GM21529 (cell line): Measurements from ENCODE around the gene SNX15.

Experiments
- ATAC-seq: cut with Tn5 transposase; IDR thresholded peaks from one replicate; pipeline ENCODE4 v1.9.1; 2021; ENCODE audit not compliant: unreplicated experiment

Gene SNX15

DNA sequence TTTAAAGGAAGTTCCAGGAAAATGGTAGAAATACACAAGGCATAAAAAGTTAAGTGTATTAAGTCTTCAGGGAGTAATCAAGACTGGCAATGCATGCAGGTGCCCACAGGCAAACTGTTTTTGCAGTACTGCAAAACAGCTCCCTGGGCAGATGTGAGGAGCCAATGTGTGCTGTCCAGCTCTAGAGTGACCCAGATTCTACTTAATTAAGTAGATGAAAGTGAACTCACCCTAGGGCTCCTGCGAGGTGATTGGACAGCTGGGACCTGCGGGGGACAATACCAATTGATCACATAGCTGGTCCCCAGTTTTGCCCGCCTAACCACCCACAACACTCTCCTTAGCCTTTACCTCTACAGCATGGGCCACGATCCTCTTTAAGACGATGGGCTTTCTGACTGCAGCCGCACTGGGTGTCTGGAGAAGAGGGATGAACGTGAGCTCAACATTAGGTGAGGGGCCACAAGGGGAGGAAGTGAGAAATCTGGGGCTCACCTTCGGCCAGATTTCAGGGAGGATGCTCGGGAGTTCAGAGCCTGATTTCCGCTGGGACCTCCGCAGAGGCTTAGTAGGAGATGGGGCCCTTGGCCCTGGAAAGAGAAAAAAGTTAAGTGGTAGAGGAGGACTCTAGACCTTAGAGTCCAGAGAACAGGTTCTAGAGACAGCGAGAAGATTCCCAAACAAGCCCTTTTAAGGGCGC, 56.0 kb downstream of the SNX15 start:
- peak; percentile 10 for ATAC-seq

DNA sequence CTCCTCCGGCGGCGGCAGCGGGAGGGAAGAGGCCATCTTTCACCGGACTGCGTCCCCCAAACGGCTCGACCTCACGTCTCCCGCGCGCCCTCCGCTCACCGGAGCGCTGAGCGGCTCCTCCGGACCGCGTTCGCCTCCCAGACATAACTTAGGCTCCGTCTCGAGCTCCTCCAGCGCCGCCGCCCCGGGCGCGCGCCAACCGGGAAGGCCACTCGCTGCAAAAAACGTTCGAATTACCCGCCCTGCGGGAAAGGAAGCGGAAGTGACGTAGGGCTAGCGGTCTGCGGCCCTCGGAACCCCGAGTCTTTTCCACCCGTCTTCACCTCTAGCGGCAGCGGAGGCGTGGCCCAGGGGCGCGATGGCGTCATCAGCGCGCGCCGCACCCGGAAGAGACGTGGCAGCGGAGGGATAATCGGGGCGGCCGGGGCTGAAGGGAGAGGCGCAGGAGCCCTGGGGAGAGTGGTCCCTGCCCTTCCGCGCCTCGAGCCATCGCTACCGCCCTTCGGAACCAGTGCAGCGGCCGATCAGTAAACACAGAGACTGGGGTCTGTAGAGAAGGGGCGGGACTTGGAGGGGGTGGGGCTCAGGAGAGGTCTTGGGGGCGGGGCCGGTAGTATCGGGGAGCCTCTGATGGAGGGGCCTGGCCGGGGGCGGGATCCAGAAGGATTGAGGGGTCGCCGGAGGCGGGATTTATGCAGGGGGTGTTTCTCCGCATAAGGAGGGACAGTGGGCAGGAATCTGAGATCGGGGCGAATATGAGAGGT, 56.8 kb downstream of the SNX15 start, which contains the start of the genes CDCA5 and ZFPL1:
Gene CDCA5 (minus strand): TSS at position 207 of the 764 bp plus-strand sequence. CDS start 62 bp downstream, at position 145.
Gene ZFPL1 (plus strand): TSS at position 389 of the 764 bp plus-strand sequence. CDS start 477 bp downstream, outside the sequence.
- ATAC-seq: peak; percentile 72

DNA sequence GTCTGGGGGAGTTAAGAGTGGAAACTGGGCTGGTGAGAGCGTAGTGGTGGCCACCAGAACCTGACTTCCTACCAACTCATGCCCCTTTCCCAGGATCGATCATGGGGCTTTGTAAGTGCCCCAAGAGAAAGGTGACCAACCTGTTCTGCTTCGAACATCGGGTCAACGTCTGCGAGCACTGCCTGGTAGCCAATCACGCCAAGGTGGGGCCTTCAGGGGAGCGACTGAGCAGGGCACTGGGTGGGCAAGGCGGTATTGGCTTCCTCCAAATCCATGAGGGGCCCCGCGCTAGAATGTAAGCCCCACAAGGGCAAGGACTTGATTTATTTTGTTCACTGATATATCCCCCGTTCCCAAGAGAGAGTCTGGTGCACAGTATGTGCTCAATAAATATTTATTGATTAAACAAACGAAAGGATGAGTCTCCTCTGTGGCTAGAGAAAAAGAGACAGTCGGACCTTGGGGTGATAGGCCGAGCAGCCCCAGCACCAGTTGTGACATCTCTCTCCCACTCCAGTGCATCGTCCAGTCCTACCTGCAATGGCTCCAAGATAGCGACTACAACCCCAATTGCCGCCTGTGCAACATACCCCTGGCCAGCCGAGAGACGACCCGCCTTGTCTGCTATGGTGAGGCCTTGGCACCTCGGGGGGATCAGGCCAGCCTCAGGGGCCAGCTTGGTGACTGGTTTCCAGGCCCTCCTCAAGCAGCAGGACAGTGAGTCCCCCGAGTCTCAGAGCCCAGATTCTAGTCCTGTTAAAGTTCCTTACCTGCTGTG, 57.5 kb downstream of the SNX15 start:
- no peak for ATAC-seq

DNA sequence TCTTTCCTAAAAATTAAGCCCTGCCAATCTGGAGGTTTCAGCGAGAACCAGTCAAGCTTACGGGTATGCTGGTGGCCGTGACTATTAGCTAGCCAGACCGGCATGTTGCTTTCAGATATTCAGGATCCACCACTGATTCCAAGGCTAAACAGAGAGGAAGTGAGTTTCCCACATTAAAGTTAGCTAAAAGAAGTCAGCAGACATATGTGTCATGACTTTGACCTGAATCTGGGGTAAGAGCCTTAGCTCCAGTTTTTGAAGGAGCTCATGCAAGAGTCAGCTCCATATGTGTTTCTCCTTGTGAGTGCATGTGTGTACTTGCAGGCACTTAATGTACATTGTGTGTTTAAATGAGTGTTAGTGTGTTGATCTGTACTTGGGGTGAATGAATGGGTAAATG, 58.2 kb downstream of the SNX15 start:
- no peak for ATAC-seq

DNA sequence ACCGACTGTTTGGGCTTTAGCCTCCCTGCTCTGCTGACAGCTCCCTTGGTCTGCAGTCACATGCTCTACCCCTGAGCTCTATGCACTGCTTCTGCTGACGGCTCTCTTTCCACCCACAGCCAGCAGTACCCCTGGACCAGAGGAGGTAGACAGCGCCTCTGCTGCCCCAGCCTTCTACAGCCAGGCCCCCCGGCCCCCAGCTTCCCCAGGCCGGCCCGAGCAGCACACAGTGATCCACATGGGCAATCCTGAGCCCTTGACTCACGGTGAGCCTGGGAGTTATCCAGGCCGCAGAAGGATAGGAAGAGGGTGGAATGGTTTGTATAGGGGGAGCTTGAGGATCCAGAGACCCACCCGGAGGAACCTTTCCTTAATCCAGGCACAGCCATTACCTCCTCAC, 59.6 kb downstream of the SNX15 start:
- ATAC-seq: no peak

DNA sequence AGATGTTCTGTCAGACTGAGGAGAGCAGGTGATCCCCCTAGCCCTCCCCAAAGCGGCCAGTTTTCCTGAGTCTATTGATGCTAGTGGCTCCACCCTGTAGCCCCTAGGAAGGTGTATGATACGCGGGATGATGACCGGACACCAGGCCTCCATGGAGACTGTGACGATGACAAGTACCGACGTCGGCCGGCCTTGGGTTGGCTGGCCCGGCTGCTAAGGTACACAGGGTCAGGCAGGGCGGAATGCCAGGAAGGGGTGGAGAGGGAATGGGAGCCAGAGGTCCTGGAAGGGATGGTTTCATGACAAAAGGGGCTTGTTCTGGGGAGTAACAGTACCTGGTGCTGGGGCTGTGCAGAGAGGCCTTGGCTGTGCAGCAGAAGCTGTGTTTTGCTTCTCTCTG, 60.0 kb downstream of the SNX15 start:
- ATAC-seq: no peak

DNA sequence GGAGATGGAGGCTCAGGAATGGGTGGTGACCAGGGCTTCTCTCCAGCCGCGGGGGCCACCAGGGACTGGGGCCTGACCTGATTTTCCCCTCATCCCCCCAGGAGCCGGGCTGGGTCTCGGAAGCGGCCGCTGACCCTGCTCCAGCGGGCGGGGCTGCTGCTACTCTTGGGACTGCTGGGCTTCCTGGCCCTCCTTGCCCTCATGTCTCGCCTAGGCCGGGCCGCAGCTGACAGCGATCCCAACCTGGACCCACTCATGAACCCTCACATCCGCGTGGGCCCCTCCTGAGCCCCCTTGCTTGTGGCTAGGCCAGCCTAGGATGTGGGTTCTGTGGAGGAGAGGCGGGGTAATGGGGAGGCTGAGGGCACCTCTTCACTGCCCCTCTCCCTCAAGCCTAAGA, 60.6 kb downstream of the SNX15 start:
- no peak for ATAC-seq

DNA sequence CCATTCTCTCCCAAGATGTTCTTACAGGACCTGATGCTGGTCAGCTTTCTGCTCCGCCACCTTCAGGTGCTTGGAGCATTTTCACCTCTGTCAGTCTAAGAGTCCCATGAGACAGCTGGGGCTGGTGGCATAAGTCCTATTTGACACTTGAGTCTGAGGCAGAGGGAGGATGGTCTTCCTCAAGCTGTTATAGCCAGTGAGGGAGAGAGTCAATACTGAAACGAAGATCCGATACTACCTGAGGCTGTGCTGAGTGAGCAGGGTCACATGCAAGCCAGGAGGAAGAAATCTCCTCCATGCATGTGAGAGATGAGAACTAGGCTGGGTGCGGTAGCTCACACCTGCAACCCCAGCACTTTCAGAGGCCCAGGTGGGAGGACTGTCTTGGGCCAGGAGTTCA, 62.4 kb downstream of the SNX15 start:
- ATAC-seq: no peak
